Measurements from ENCODE around the gene SAMD14.
A peak's percentile ranks its signal among the peaks of the same experiment; 100 is the strongest.

SAMD14 gene

GRCh38 chr17:50117202-50118051 lies 12.5 kb downstream of the SAMD14 start:
- Histone ChIP-seq H3K27me3 (ENCODE audit: insufficient read depth, low read length, poor library complexity) (peaks cover 48% of the 10 kb centered on the region), H3K4me3 (ENCODE audit: low read depth in 1 of 2, low read length in 2 of 2) (no peak overlapping the region), H3K9me3 (ENCODE audit: insufficient read depth, low read length, severe bottlenecking) (no peaks in the 10 kb centered on the region), H3K4me2 (ENCODE audit: insufficient read depth, low read length) (no peak overlapping the region), H3K4me1 (ENCODE audit: insufficient read depth, low read length) (no peaks in the 10 kb centered on the region), H4K20me1 (ENCODE audit: insufficient read depth, low read length) (no peaks in the 10 kb centered on the region; the same call in none of the 2 replicates), H3K79me2 (ENCODE audit: insufficient read depth, low read length) (no peaks in the 10 kb centered on the region), H3K27ac (ENCODE audit: low read length) (no peak overlapping the region), H3K36me3 (ENCODE audit: insufficient read depth, low read length) (no peaks in the 10 kb centered on the region), H2AFZ (ENCODE audit: low read depth, low read length) (no peak overlapping the region), H3K9ac (ENCODE audit: low read depth, low read length) (no peak overlapping the region)
- DNase-seq, result peak; percentile 51
- peak; percentile 83 for TF ChIP-seq EZH2 (IDR thresholded peaks at IDR 0.05; ENCODE audit: borderline replicate concordance, low read depth, low read length, severe bottlenecking)
- TF ChIP-seq CTCF (IDR thresholded peaks at IDR 0.05; ENCODE audit: borderline replicate concordance, extremely low read depth, low read length, poor library complexity, severe bottlenecking), result peak; percentile 50
- peak; percentile 83 for ATAC-seq (ENCODE audit: insufficient read depth, low read depth)

- ATAC-seq (ENCODE audit: insufficient read depth, low read depth), result no peak
- no peak overlapping the region for H3K27ac ChIP-seq (ENCODE audit: low read length)
Measured at GRCh38 chr17:50115756-50116155, 14.2 kb downstream of the SAMD14 start.

GRCh38 chr17:50114849-50115357 lies 15.1 kb downstream of the SAMD14 start:
- peak; percentile 45 for DNase-seq
- peak; percentile 70 for TF ChIP-seq CTCF (IDR thresholded peaks at IDR 0.05; ENCODE audit: borderline replicate concordance, extremely low read depth, low read length, poor library complexity, severe bottlenecking)
- no peak for TF ChIP-seq EZH2 (IDR thresholded peaks at IDR 0.05; ENCODE audit: borderline replicate concordance, low read depth, low read length, severe bottlenecking)

More at GRCh38 chr17:50115756-50116155, 14.2 kb downstream of the SAMD14 start:
- peaks cover 43% of the 10 kb centered on the region for H3K27me3 ChIP-seq (ENCODE audit: insufficient read depth, low read length, poor library complexity)
- H3K4me2 ChIP-seq (ENCODE audit: insufficient read depth, low read length), result no peak overlapping the region
- H3K9me3 ChIP-seq (ENCODE audit: insufficient read depth, low read length, severe bottlenecking), result no peaks in the 10 kb centered on the region
- no peak for TF ChIP-seq CTCF (IDR thresholded peaks at IDR 0.05; ENCODE audit: borderline replicate concordance, extremely low read depth, low read length, poor library complexity, severe bottlenecking)
- no peak for TF ChIP-seq EZH2 (IDR thresholded peaks at IDR 0.05; ENCODE audit: borderline replicate concordance, low read depth, low read length, severe bottlenecking)
- no peak overlapping the region for H2AFZ ChIP-seq (ENCODE audit: low read depth, low read length)
- H3K4me1 ChIP-seq (ENCODE audit: insufficient read depth, low read length), result no peaks in the 10 kb centered on the region
- no peaks in the 10 kb centered on the region for H3K79me2 ChIP-seq (ENCODE audit: insufficient read depth, low read length)
- H3K4me3 ChIP-seq (ENCODE audit: low read depth in 1 of 2, low read length in 2 of 2), result no peak overlapping the region
- H4K20me1 ChIP-seq (ENCODE audit: insufficient read depth, low read length), result no peaks in the 10 kb centered on the region; the same call in none of the 2 replicates
- DNase-seq, result no peak
- no peak overlapping the region for H3K9ac ChIP-seq (ENCODE audit: low read depth, low read length)
- H3K36me3 ChIP-seq (ENCODE audit: insufficient read depth, low read length), result no peaks in the 10 kb centered on the region

More at GRCh38 chr17:50114849-50115357, 15.1 kb downstream of the SAMD14 start:
- H4K20me1 ChIP-seq (ENCODE audit: insufficient read depth, low read length), result no peaks in the 10 kb centered on the region; the same call in none of the 2 replicates
- peak; percentile 51 for ATAC-seq (ENCODE audit: insufficient read depth, low read depth)
- H3K27me3 ChIP-seq (ENCODE audit: insufficient read depth, low read length, poor library complexity), result peaks cover 36% of the 10 kb centered on the region
- H3K27ac ChIP-seq (ENCODE audit: low read length), result no peak overlapping the region
- H3K79me2 ChIP-seq (ENCODE audit: insufficient read depth, low read length), result no peaks in the 10 kb centered on the region
- no peak overlapping the region for H3K4me2 ChIP-seq (ENCODE audit: insufficient read depth, low read length)
- no peak overlapping the region for H3K9ac ChIP-seq (ENCODE audit: low read depth, low read length)
- H3K9me3 ChIP-seq (ENCODE audit: insufficient read depth, low read length, severe bottlenecking), result no peaks in the 10 kb centered on the region
- no peaks in the 10 kb centered on the region for H3K36me3 ChIP-seq (ENCODE audit: insufficient read depth, low read length)
- H3K4me3 ChIP-seq (ENCODE audit: low read depth in 1 of 2, low read length in 2 of 2), result no peak overlapping the region
- H3K4me1 ChIP-seq (ENCODE audit: insufficient read depth, low read length), result no peaks in the 10 kb centered on the region
- H2AFZ ChIP-seq (ENCODE audit: low read depth, low read length), result no peak overlapping the region

Measured in DND-41 (cell line).